ENCODE results near the gene UCHL3. TPM values are rescaled to one million over a fixed set of nuclear protein-coding genes. Genes with fewer than 3 reads are reported as not detected.

The UCHL3 gene
- total RNA-seq, 1 donor from 2014 or later, result 44.6 TPM

DNA sequence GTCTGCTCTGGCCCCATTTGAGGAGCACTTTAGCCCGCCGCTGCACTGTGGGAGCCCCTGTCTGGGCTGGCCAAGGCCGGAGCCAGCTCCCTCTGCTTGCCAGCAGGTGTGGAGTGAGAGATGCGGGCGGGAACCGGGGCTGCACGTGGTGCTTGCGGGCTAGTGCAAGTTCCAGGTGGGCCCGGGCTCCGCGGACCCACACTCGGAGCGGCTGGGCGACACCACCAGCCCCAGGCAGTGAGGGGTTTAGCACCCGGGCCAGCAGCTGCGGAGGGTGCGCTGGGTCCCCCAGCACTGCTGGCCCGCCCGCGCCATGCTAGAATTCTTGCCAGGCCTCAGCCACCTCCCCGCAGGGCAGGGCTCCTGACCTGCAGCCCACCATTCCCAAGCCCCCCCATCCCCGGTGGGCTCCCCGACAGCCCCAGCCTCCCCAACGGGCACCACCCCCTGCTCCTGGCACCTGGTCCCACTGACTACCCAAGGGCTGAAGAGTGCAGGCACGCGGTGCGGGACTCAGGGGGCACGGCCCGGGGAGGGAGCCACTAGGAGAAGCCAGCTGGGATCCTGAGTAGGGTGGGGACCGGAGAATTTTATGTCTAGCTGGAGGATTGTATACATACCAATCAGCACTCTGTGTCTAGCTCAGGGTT is 31.0 kb upstream of the UCHL3 start:
- Mint-ChIP-seq H3K36me3 (no peaks in the 10 kb centered on the region), H3K27ac (no peak overlapping the region)

DNA sequence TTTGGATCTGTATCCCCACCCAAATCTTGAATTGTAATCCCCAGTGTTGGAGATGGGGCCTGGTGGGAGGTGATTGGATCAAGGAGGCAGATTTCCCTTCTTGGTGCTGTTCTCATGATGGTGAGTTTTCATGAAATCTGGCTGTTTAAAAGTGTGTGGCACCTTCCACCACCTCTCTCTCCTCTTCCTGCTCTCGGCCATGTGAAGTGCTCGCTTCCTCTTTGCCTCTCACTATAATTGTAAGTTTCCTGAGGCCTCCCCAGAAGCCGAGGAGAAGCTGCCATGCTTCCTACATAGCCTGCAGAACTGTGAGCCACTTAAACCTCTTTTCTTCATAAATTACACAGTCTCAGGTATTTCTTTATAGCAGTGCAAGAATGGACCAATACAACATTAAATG is 27.6 kb upstream of the UCHL3 start:
- Histone ChIP-seq H4K20me1 (ENCODE audit: low read depth) (no peaks in the 10 kb centered on the region), H2AFZ (replicated peaks) (no peak overlapping the region), H3K4me3 (no peak overlapping the region), H3F3A (ENCODE audit: low read depth) (no peaks in the 10 kb centered on the region), H3K9ac (no peak overlapping the region), H3K79me2 (ENCODE audit: low read depth) (no peaks in the 10 kb centered on the region), H3K36me3 (no peaks in the 10 kb centered on the region), H3K27ac (no peak overlapping the region), H3K4me1 (no peaks in the 10 kb centered on the region), H3K9me3 (ENCODE audit: low read depth) (no peaks in the 10 kb centered on the region), H3K27me3 (no peaks in the 10 kb centered on the region), H3K4me2 (no peak overlapping the region)
- peaks cover 4% of the 10 kb centered on the region for H3K27me3 Mint-ChIP-seq (ENCODE audit: insufficient read depth, low read depth)
- no peak for TF ChIP-seq EZH2phosphoT487 (IDR thresholded peaks at IDR 0.05)
- no peak for TF ChIP-seq EZH2 (IDR thresholded peaks at IDR 0.05)
- TF ChIP-seq, protein P1, sequence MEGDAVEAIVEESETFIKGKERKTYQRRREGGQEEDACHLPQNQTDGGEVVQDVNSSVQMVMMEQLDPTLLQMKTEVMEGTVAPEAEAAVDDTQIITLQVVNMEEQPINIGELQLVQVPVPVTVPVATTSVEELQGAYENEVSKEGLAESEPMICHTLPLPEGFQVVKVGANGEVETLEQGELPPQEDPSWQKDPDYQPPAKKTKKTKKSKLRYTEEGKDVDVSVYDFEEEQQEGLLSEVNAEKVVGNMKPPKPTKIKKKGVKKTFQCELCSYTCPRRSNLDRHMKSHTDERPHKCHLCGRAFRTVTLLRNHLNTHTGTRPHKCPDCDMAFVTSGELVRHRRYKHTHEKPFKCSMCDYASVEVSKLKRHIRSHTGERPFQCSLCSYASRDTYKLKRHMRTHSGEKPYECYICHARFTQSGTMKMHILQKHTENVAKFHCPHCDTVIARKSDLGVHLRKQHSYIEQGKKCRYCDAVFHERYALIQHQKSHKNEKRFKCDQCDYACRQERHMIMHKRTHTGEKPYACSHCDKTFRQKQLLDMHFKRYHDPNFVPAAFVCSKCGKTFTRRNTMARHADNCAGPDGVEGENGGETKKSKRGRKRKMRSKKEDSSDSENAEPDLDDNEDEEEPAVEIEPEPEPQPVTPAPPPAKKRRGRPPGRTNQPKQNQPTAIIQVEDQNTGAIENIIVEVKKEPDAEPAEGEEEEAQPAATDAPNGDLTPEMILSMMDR (IDR thresholded peaks at IDR 0.05), result no peak
- H3K9me3 Mint-ChIP-seq, result peaks cover 4% of the 10 kb centered on the region
- no peak overlapping the region for H3K27ac Mint-ChIP-seq
- peaks cover 12% of the 10 kb centered on the region for H3K36me3 Mint-ChIP-seq
- H3K4me1 Mint-ChIP-seq, result no peaks in the 10 kb centered on the region
- no peak overlapping the region for H3K4me3 Mint-ChIP-seq
- no peak for DNase-seq (ENCODE audit: low spot score)

More for the DNA sequence above, 31.0 kb upstream of the UCHL3 start:
- H3F3A ChIP-seq (ENCODE audit: low read depth), result no peaks in the 10 kb centered on the region
- H3K4me1 ChIP-seq, result no peaks in the 10 kb centered on the region
- no peaks in the 10 kb centered on the region for H4K20me1 ChIP-seq (ENCODE audit: low read depth)
- no peak overlapping the region for H3K27ac ChIP-seq
- Mint-ChIP-seq H3K4me1 (no peaks in the 10 kb centered on the region), H3K9me3 (peaks cover 4% of the 10 kb centered on the region), H3K27me3 (ENCODE audit: insufficient read depth, low read depth) (peaks cover 4% of the 10 kb centered on the region), H3K4me3 (no peak overlapping the region)
- H2AFZ ChIP-seq (replicated peaks), result no peak overlapping the region
- no peak for DNase-seq (ENCODE audit: low spot score)
- H3K79me2 ChIP-seq (ENCODE audit: low read depth), result no peaks in the 10 kb centered on the region
- no peak overlapping the region for H3K9ac ChIP-seq
- H3K36me3 ChIP-seq, result no peaks in the 10 kb centered on the region
- TF ChIP-seq EZH2phosphoT487 (IDR thresholded peaks at IDR 0.05) (no peak), EZH2 (IDR thresholded peaks at IDR 0.05) (no peak)
- TF ChIP-seq, protein P1 (IDR thresholded peaks at IDR 0.05), result no peak
- no peaks in the 10 kb centered on the region for H3K9me3 ChIP-seq (ENCODE audit: low read depth)
- no peak overlapping the region for H3K4me2 ChIP-seq
- no peak overlapping the region for H3K4me3 ChIP-seq
- H3K27me3 ChIP-seq, result no peaks in the 10 kb centered on the region

DNA sequence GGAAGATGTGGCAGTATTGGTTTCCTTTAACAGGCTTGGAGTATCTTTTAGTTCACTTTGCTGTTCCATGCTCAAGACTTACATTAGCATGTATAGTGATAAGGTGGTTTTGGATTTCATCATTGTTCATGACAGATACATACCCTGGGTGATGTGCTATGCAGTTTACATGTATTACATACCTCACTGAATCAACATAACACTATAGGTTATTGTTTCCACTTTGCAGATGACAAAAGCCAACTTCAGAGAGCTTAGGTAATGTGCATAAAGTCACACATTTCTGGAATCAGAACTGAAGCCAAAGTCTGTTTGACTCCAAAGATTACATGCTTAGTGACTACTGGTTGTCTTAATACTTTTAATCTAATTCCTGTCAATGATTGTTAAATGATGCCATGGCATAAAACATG is 19.0 kb upstream of the UCHL3 start:
- no peak overlapping the region for H3K9ac ChIP-seq
- no peaks in the 10 kb centered on the region for H3K9me3 Mint-ChIP-seq
- no peaks in the 10 kb centered on the region for H3K27me3 ChIP-seq
- H3K4me3 ChIP-seq, result no peak overlapping the region
- H3K79me2 ChIP-seq (ENCODE audit: low read depth), result peaks cover 10% of the 10 kb centered on the region
- H3K27ac Mint-ChIP-seq, result no peak overlapping the region
- H3K36me3 ChIP-seq, result no peaks in the 10 kb centered on the region
- no peak overlapping the region for H3K4me2 ChIP-seq
- H3K4me1 ChIP-seq, result no peaks in the 10 kb centered on the region
- H4K20me1 ChIP-seq (ENCODE audit: low read depth), result no peaks in the 10 kb centered on the region
- no peak overlapping the region for H3K27ac ChIP-seq
- no peaks in the 10 kb centered on the region for H3K9me3 ChIP-seq (ENCODE audit: low read depth)
- peaks cover 2% of the 10 kb centered on the region for H3K27me3 Mint-ChIP-seq (ENCODE audit: insufficient read depth, low read depth)
- no peak overlapping the region for H3K4me3 Mint-ChIP-seq
- peaks cover 27% of the 10 kb centered on the region for H3K36me3 Mint-ChIP-seq
- H3F3A ChIP-seq (ENCODE audit: low read depth), result no peaks in the 10 kb centered on the region
- peaks cover 7% of the 10 kb centered on the region for H3K4me1 Mint-ChIP-seq
- H2AFZ ChIP-seq (replicated peaks), result no peak overlapping the region
- TF ChIP-seq EZH2 (IDR thresholded peaks at IDR 0.05), result no peak
- TF ChIP-seq EZH2phosphoT487 (IDR thresholded peaks at IDR 0.05), result no peak
- TF ChIP-seq, protein P1 (IDR thresholded peaks at IDR 0.05), result no peak
- DNase-seq (ENCODE audit: low spot score), result no peak

Data from neural progenitor cell (in vitro differentiated cells).